Activated CD4-positive, alpha-beta T cell treated with anti-CD3 and anti-CD28 coated beads, Interleukin-2, Interleukin-6, amounts not matched to agents 100 ng/mL and 50 ng/mL, durations not matched to agents 16 hours and 8 hours (primary cell): Measurements from ENCODE around the gene INIP.

Experiments
- DNase-seq: peaks from one replicate; pipeline ENCODE4 v3.0.0-alpha.2; 2020

INIP gene

DNA sequence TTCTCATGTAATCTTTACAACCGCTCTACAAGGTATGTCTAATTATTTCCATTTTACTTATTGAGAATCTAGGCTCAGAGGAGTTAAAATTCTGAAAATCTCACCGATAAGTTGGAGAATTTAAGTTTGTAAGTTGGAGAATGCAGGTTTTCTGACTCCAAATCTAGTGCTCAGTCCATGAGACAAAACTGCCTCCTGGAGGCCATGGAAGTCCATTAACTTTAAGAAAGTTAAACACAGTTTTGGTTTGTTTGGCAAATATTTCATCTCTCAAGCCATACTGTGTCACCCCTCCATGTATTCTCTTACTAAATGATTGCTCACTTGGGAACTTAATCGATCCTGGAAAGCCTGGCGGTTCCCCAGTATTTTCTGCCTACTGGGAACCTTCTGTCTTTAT is 52.6 kb downstream of the INIP start:
- no peak for DNase-seq

DNA sequence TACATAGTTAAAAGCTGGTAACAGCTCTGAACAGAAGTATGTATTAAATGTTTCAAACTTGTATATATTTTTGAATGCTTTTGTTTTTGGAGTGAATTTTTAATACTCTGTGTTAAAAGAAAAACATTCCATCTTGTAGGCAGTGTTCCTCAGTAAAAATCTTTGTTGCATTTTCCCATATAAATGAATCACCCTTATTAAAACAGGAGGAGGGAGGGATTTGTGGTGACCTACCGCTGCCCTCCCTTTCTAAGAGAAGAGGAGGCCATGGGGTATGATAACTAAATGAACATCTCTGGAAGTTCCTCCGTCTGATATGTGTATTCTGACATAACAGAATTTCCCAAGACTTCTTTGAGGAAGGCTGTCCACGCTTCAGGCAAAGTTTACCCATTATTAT is 53.4 kb downstream of the INIP start:
- no peak for DNase-seq

DNA sequence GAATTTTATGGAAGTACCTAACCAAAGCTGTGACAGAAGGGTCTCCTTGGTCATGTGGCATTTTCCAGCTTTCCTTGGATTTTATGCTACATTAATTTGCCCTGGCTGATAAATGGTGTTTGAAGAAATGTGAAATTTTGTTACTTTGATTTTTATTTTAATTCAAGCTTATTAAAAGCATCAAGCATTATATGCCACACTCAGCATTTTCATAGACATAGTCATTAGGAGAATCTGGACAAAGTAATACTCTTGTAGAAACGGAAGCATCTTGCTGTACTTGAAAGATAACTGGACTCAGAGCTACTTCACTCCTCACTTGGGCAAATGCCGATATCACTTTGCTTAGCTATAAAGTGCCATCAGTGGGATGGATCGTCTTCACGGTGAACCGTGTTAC is 54.2 kb downstream of the INIP start:
- no peak for DNase-seq

DNA sequence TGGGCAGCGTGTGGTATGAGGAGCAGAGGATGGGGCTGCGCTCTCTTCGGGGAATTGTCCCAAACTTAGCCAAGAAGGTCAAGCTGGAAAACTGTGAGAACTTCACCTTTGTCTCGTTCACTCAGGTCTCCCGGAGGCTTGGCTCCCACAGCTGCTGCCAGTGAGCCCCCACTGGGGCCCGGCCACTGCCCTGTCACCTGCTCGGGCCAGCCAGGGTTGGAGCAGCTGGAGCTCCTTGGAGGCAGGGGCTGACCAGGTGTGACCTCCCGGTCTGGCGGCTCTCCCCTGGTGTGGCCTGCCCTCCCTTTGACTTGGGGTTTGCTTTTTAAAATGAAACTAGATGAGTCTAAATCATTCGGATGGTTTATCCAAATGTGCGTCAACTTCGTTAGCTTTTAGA is 58.0 kb downstream of the INIP start:
- DNase-seq = no peak

DNA sequence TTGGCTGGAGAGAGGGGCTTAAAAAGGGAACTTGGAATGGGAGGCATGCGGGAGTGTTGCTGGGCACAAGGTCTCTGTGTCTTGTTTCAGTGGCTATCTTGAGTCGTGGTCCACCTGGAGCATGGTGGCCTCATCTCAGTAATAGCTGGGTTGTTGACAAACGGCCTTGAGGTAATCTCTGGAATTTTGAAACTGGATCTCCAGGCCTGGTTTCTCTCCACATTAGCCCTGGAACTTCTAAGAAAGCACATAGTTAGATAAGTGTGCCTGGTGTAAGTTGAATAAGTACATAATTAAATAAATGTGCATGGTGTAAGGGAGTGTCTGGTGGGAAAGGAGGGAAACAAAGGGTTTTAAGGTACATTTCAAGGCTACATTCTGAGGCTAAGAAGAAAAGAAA is 62.2 kb downstream of the INIP start:
- DNase-seq = no peak

DNA sequence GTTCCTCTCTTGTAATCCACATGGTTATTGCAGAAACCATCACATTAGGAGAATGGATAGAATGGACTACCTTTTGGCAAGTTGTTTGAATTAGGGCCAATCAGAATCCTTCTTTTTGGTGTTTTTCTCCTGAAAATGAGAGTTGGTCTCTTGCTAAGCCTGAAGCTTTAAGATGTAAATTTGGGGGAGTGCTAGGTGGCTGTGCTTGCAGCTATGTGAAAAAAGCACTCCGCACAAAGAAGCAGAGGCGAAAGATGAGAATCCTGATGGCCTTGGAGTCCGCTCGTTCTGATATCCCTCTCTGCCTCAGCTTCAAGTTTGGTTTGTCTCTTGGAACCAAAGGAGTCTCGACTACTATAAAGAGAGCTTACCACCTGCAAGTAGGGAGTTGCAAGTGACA is 63.6 kb downstream of the INIP start:
- DNase-seq = no peak

DNA sequence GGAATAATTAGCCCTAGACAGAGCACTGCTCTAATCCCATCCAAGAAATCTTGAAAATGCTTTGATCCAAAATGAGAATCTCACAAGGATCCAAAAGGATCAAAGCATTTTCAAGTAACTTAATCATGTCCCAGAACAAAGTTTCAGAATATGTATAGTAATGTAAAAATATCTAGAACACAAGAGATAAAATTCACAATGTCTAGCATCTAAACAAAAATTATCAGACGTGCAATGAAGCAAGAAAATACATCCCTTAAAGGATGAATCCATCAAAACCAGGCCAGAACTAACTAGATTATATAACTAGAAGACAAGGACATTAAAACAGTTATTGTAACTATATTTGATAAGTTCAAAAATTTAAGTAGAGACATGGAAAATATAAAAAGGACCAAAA is 69.3 kb downstream of the INIP start:
- DNase-seq = no peak

DNA sequence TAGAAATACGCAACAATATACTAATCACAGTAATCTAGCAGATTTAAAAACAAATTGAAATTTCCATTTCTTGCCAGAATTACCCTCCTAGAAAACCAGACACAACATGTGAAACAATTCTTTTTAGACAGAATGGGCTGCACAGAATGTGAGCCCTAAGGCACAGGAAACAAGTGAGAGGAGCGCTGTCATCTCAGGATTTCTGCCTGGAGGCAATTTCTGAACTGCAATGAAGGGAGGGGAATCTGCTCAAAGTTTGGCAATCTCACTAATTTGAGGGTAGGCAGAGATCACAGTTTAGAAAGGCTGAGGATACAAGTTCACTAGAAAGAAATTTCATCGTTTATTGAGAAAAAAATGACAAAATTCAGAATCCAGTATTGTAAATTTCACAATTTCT is 70.3 kb downstream of the INIP start:
- DNase-seq = no peak

DNA sequence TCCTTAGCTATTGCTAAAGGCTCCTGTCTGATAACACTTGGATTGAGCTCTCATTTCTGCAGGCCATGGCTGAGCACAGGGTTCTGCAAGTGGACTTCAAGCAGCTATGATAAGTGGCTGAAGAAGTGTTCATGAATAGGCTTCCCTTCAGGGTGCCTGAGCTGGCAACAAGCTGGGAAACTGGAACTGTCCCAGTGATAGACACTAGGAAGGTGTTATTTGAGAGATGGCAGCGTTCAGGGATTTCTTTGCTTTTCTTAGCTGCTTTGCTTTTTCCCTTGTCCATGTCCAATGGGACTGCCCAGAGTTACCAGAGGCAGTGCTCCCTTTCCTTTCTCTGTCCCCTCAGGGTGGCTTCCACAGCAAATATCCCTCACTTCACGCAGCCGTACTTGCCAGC is 75.8 kb downstream of the INIP start:
- no peak for DNase-seq

DNA sequence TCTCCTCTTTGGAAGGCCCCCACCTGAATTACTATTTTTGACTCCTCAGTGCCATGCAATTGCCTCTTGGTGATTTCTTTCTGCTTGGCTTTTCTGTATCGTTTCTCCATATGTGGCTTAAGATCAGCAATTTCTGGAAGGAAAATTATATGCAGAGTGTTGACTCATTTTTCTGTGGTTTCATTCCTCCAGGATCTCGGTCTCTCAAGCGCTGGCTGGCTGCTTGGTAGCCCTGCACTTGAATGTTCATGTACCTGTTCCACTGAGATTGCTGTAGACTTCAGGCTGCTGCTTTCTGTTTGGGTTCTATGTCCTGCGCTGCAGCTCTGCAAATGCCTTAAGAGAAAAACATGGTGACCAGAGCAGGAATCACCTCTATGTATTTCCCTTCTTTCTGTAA is 77.6 kb downstream of the INIP start:
- no peak for DNase-seq
